ENCODE data around the gene AUP1. TPM values are rescaled to one million over a fixed set of nuclear protein-coding genes. Genes with fewer than 3 reads are reported as not detected.
"Not testable (repeated sequence)": the region's sequence is repeated elsewhere in the genome, so short reads cannot be mapped to it uniquely, and the experiment has no call there.

The AUP1 gene
- total RNA-seq, 4 donors from 2014 or later: 120 to 157 (median 146) TPM

DNA sequence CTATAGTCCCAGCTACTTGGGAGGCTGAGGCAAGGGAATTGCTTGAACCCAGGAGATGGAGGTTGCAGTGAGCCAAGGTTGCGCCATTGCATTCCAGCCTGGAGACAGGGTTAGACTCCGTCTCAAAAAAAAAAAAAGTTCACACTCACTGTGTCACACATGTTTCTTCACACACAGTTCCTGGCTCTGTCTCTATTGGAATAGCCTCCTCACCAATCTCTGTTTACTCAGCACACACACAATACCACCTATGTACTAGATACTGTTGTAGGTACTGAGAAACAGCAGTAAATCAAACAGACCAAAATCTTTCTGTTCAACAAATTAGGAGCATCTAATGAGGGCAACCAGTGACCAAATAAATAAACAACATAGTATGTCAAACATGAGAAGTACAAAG is 43.4 kb downstream of the AUP1 start:
- DNase-seq (ENCODE audit: low spot score) (no peak), ATAC-seq (ENCODE audit: low FRiP score) (no peak)
- no peak for TF ChIP-seq CTCF (IDR thresholded peaks at IDR 0.05)

GRCh38 chr2:74483675-74484164 is 45.8 kb downstream of the AUP1 start:
- DNase-seq (ENCODE audit: low spot score); ATAC-seq (ENCODE audit: low FRiP score): not testable (repeated sequence)

GRCh38 chr2:74482801-74483674 is 46.5 kb downstream of the AUP1 start, which contains the start of the genes CCDC142 and TTC31:
CCDC142 (minus strand) TSS chr2:74482998; CDS start chr2:74482837, 161 bp downstream.
TTC31 (plus strand) TSS chr2:74483081; CDS start chr2:74483096, 15 bp downstream.
- TF ChIP-seq CTCF (IDR thresholded peaks at IDR 0.05): no peak
- DNase-seq (ENCODE audit: low spot score) (peak; percentile 93), ATAC-seq (ENCODE audit: low FRiP score) (peak; percentile 98)

- DNase-seq (ENCODE audit: low spot score): no peak
- no peak for TF ChIP-seq CTCF (IDR thresholded peaks at IDR 0.05)
- peak; percentile 66 for ATAC-seq (ENCODE audit: low FRiP score)
Measured at GRCh38 chr2:74481961-74482800, 47.3 kb downstream of the AUP1 start.

DNA sequence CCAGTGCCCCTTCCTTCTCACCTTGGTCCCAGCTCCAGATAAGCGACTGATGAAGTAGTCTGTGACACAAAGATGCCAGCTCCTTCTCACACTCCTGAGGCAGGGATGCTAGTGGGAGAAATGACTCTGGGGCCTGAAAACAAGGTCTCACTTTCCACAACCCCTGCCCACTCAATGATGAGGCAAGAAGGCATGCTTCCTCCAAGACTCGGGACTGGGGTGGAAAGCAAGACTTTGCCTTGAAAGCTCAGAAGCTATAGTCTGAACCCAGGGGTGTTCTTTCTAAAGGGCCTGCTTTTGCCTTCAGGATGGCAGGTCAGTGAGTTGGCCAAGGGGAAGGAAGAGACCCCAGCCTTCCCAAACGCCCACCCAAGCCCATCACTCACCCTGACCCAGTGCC is 48.1 kb downstream of the AUP1 start:
- ATAC-seq (ENCODE audit: low FRiP score): no peak
- TF ChIP-seq CTCF (IDR thresholded peaks at IDR 0.05): no peak
- no peak for DNase-seq (ENCODE audit: low spot score)

Other genes with a start within 250 kb of the AUP1 start
- gene SLC4A5, start 186.3 kb downstream of the AUP1 start, total RNA-seq: 1 to 10 TPM; 1.2 to 3.0 (median 1.6) TPM
- 100 to 1,000 TPM in 3 of 4 donors, 10 to 100 TPM in 1; 83.1 to 122 (median 114) TPM for gene DCTN1, start 149.4 kb downstream of the AUP1 start, total RNA-seq
- 1 to 10 TPM in 2 of 4 donors, under 1 TPM in 2; 0.48 to 1.4 (median 1.0) TPM for gene C2orf81, start 108.1 kb downstream of the AUP1 start, total RNA-seq
- 10 to 100 TPM in 1 of 4 donors, 1 to 10 TPM in 3; 3.0 to 10.5 (median 6.1) TPM for gene WDR54, start 108.0 kb downstream of the AUP1 start, total RNA-seq
- gene RTKN, start 87.8 kb downstream of the AUP1 start, total RNA-seq: 10 to 100 TPM in 3 of 4 donors, 1 to 10 TPM in 1; 9.1 to 32.2 (median 19.3) TPM
- gene INO80B, start 74.6 kb downstream of the AUP1 start, total RNA-seq: 10 to 100 TPM in 3 of 4 donors, 1 to 10 TPM in 1; 4.6 to 26.5 (median 14.9) TPM
- 10 to 100 TPM; 34.9 to 64.5 (median 44.3) TPM for gene WBP1, start 71.3 kb downstream of the AUP1 start, total RNA-seq
- 10 to 100 TPM; 31.8 to 43.0 (median 40.4) TPM for gene MOGS, start 64.3 kb downstream of the AUP1 start, total RNA-seq
- gene MRPL53, start 57.0 kb downstream of the AUP1 start, total RNA-seq: 10 to 100 TPM; 33.3 to 44.6 (median 36.9) TPM
- 10 to 100 TPM in 3 of 4 donors, 1 to 10 TPM in 1; 7.4 to 31.6 (median 27.3) TPM for gene CCDC142, start 46.7 kb downstream of the AUP1 start, total RNA-seq
- 10 to 100 TPM; 16.8 to 25.7 (median 22.1) TPM for gene TTC31, start 46.6 kb downstream of the AUP1 start, total RNA-seq
- gene LBX2, start 30.1 kb downstream of the AUP1 start, total RNA-seq: 1 to 10 TPM in 3 of 4 donors, under 1 TPM in 1; 0.79 to 5.6 (median 1.3) TPM
- 10 to 100 TPM; 11.6 to 20.2 (median 16.8) TPM for gene PCGF1, start 22.0 kb downstream of the AUP1 start, total RNA-seq
- not detected for gene TLX2, start 15.3 kb downstream of the AUP1 start, total RNA-seq
- gene DQX1, start 3.5 kb downstream of the AUP1 start, total RNA-seq: not detected
- 10 to 100 TPM; 30.7 to 45.6 (median 36.8) TPM for gene HTRA2, start 227 bp upstream of the AUP1 start, total RNA-seq
- gene LOXL3, start 24.2 kb upstream of the AUP1 start, total RNA-seq: 10 to 100 TPM in 2 of 4 donors, 1 to 10 TPM in 2; 7.5 to 12.4 (median 9.1) TPM
- gene DOK1, start 25.0 kb upstream of the AUP1 start, total RNA-seq: 10 to 100 TPM; 16.0 to 39.4 (median 30.5) TPM
- gene M1AP, start 118.6 kb upstream of the AUP1 start, total RNA-seq: 1 to 10 TPM in 1 of 4 donors, under 1 TPM in 3; 0.56 to 1.8 (median 0.91) TPM
- 1 to 10 TPM; 3.5 to 7.3 (median 5.3) TPM for gene SEMA4F, start 124.5 kb upstream of the AUP1 start, total RNA-seq

All from omental fat pad (tissue), 4 donors.